ENCODE measurements around the gene RECQL5.

RECQL5 gene

DNA sequence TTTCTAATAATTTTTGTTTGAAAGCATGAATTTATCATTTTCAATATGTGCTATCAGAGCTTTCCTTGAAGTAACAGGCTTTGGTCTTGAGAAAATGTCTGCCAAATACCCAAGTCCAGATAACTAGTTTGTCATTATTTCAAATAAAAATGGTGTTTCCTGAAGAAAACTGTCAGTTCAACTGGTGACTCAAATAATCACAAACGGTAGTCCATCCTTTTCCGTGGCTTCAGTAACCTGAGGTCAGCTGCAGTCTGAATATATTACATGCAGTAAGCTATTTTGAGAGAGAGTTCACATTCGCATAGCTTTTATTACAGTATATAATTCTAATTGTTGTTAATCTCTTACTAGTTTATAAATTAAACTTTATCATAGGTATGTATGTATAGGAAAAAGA is 9.5 kb upstream of the RECQL5 start:
- no peak for TF ChIP-seq CTCF (IDR thresholded peaks at IDR 0.05; ENCODE audit: low read depth, low read length)
- no peak overlapping the region for H3K4me3 ChIP-seq (ENCODE audit: low read depth, low read length)

DNA sequence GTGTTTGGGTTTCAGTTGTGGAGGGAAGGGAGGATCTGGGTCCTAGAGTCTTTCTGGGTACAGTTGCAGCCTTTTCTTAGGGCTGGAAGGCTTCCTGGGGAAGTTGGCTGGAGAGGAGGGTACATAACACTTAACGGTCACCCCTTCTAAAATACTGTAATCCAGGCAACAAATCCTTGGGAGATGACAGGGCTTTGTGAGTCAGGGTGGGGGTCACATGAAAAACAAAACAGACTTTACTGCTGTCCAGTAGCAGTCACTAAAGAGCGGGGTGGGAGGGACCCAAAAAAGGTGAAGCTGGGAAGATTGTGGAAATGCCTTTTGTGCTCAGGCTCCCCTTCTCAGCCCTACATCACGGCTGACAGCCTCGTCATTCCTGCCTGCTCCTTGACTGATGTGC is 6.5 kb upstream of the RECQL5 start:
- H3K4me3 ChIP-seq (ENCODE audit: low read depth, low read length) = no peak overlapping the region
- no peak for TF ChIP-seq CTCF (IDR thresholded peaks at IDR 0.05; ENCODE audit: low read depth, low read length)

DNA sequence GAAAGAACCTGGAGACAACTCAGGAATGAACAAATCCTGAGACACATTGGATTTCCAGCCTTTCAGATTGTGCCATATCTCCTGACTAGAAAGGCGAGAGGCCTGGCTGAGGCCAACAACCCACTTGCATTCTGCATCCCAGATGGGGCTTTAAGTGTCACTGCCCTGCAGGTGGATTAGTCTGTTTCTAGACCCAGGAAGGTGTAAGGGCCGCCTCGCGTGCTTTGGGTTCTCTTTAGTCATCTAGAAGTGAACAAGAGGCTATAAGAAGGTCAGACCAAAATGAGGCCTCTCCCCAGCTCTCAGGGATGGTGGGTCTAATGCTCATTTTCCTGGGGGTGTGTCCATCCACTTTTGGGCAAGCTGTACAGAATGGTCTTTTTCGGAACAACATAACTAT is 5.1 kb upstream of the RECQL5 start:
- no peak for TF ChIP-seq CTCF (IDR thresholded peaks at IDR 0.05; ENCODE audit: low read depth, low read length)
- no peak overlapping the region for H3K4me3 ChIP-seq (ENCODE audit: low read depth, low read length)

GRCh38 chr17:75670868-75671267 is 3.9 kb upstream of the RECQL5 start:
- TF ChIP-seq CTCF (IDR thresholded peaks at IDR 0.05; ENCODE audit: low read depth, low read length) = no peak
- H3K4me3 ChIP-seq (ENCODE audit: low read depth, low read length) = no peak overlapping the region

DNA sequence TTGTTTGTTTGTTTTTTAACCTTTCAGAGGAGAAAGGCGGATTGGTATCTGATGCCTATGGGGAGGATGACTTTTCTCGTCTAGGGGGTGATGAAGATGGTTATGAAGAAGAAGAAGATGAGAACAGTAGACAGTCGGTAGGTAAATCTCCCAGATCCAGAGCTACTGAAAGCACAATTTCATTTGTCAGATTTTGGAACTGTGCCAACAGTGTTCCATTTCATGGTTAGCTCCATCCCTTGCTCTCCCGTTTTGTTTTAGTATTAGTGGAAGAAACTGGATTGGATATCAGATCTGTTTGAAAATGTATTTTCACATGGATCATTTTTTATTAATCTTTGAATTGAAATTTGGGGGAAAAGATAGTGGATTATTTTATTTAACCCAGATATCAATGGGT is 1.5 kb upstream of the RECQL5 start:
- no peak for TF ChIP-seq CTCF (IDR thresholded peaks at IDR 0.05; ENCODE audit: low read depth, low read length)
- peak overlapping the region; percentile 100 for H3K4me3 ChIP-seq (ENCODE audit: low read depth, low read length)

- no peak for TF ChIP-seq CTCF (IDR thresholded peaks at IDR 0.05; ENCODE audit: low read depth, low read length)
- peak overlapping the region; percentile 100 for H3K4me3 ChIP-seq (ENCODE audit: low read depth, low read length)
Measured at GRCh38 chr17:75667825-75668224, 871 bp upstream of the RECQL5 start.

DNA sequence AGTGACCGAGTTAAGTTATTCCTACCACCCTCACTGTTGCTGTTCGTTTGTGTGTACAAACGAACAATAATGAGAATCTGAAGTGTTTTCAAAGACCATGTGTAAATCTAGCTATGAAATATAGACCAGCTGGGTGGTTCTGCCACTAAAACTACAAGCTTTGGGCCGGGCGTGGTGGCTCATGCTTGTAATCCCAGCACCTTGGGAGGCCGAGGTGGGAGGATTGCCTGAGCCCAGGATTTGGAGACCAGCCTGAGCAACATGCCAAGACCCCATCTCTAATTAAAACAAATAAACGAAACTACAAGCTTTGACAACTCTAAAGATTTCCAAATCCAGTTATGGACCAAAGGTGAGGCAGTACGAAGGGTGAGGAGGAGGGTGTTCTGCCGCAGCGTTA is 973 bp downstream of the RECQL5 start:
- no peak for TF ChIP-seq CTCF (IDR thresholded peaks at IDR 0.05; ENCODE audit: low read depth, low read length)
- H3K4me3 ChIP-seq (ENCODE audit: low read depth, low read length) = peak overlapping the region; percentile 100

All from WI38 (cell line).